Measurements from ENCODE around the gene MUSTN1. TPM values are rescaled to one million over a fixed set of nuclear protein-coding genes. Genes with fewer than 3 reads are reported as not detected.

MUSTN1 gene
- total and polyA plus RNA-seq, 4 donors = 0.25 to 12.1 (median 3.9) TPM

- H3K27ac ChIP-seq (ENCODE audit: low read depth in 1 of 2, low read length in 2 of 2) = no peak overlapping the region
- DNase-seq (ENCODE audit: low spot score) = no peak
- no peaks in the 10 kb centered on the region for H3K27me3 ChIP-seq (ENCODE audit: control insufficient read depth in 4 of 4, insufficient read depth in 4 of 4, low read length in 3 of 4)
- peaks cover 0 to 7% (median 1%) of the 10 kb centered on the region in 4 donors for H3K4me1 ChIP-seq (ENCODE audit: control insufficient read depth in 4 of 4, insufficient read depth in 4 of 4, low read length in 3 of 4)
- 88% methylated on average over 3 of the region's 3 CpGs for WGBS
- no peak overlapping the region for H3K9ac ChIP-seq (ENCODE audit: low read depth in 1 of 2, low read length in 2 of 2)
- H3K4me3 ChIP-seq (ENCODE audit: low read depth in 1 of 3, low read length in 3 of 3) = no peak overlapping the region
- TF ChIP-seq YY1 (IDR thresholded peaks at IDR 0.05) (no peak), RXRA (IDR thresholded peaks at IDR 0.05) (no peak), CTCF (IDR thresholded peaks at IDR 0.05; ENCODE audit: low read depth, low read length, missing input control) (no peak), ZBTB33 (IDR thresholded peaks at IDR 0.05) (no peak), FOXA1 (IDR thresholded peaks at IDR 0.05) (no peak), TAF1 (conservative IDR thresholded peaks at IDR 0.05) (no peak), EGR1 (IDR thresholded peaks at IDR 0.05; ENCODE audit: low read depth in 2 of 2) (no peak), HNF4G (IDR thresholded peaks at IDR 0.05) (no peak), RAD21 (IDR thresholded peaks at IDR 0.05) (no peak), NR2F2 (IDR thresholded peaks at IDR 0.05) (no peak)
- H3K36me3 ChIP-seq (ENCODE audit: control insufficient read depth in 4 of 4, insufficient read depth in 3 of 4, low read depth in 1 of 4, low read length in 3 of 4) = peaks cover 0 to 3% (median 1%) of the 10 kb centered on the region in 4 donors
- no peaks in the 10 kb centered on the region for H3K9me3 ChIP-seq (ENCODE audit: control insufficient read depth in 4 of 4, low read length in 3 of 4)
Measured at GRCh38 chr3:52880474-52880873, 45.7 kb upstream of the MUSTN1 start.

GRCh38 chr3:52880047-52880446 is 45.2 kb upstream of the MUSTN1 start:
- H3K4me3 ChIP-seq (ENCODE audit: low read depth in 1 of 3, low read length in 3 of 3) = no peak overlapping the region
- no peaks in the 10 kb centered on the region for H3K27me3 ChIP-seq (ENCODE audit: control insufficient read depth in 4 of 4, insufficient read depth in 4 of 4, low read length in 3 of 4)
- 99% methylated on average over 5 of the region's 5 CpGs for WGBS
- H3K9ac ChIP-seq (ENCODE audit: low read depth in 1 of 2, low read length in 2 of 2) = no peak overlapping the region
- H3K4me1 ChIP-seq (ENCODE audit: control insufficient read depth in 4 of 4, insufficient read depth in 4 of 4, low read length in 3 of 4) = peaks cover 0 to 7% (median 1%) of the 10 kb centered on the region in 4 donors
- no peak for DNase-seq (ENCODE audit: low spot score)
- H3K27ac ChIP-seq (ENCODE audit: low read depth in 1 of 2, low read length in 2 of 2) = no peak overlapping the region
- H3K9me3 ChIP-seq (ENCODE audit: control insufficient read depth in 4 of 4, low read length in 3 of 4) = no peaks in the 10 kb centered on the region
- TF ChIP-seq HNF4G (IDR thresholded peaks at IDR 0.05) = no peak
- TF ChIP-seq RAD21 (IDR thresholded peaks at IDR 0.05) = no peak
- no peak for TF ChIP-seq HNF4A (conservative IDR thresholded peaks at IDR 0.05)
- no peak for TF ChIP-seq EGR1 (IDR thresholded peaks at IDR 0.05; ENCODE audit: low read depth in 2 of 2)
- no peak for TF ChIP-seq YY1 (IDR thresholded peaks at IDR 0.05)
- no peak for TF ChIP-seq JUND (IDR thresholded peaks at IDR 0.05)
- TF ChIP-seq CTCF (IDR thresholded peaks at IDR 0.05; ENCODE audit: low read depth, low read length, missing input control) = no peak
- no peak for TF ChIP-seq ATF3 (IDR thresholded peaks at IDR 0.05)
- TF ChIP-seq MAX (IDR thresholded peaks at IDR 0.05) = no peak
- no peak for TF ChIP-seq FOXA1 (IDR thresholded peaks at IDR 0.05)
- TF ChIP-seq FOXA2 (IDR thresholded peaks at IDR 0.05) = no peak
- peaks cover 0 to 3% (median 1%) of the 10 kb centered on the region in 4 donors for H3K36me3 ChIP-seq (ENCODE audit: control insufficient read depth in 4 of 4, insufficient read depth in 3 of 4, low read depth in 1 of 4, low read length in 3 of 4)

Data from liver (tissue), 9 donors.